ENCODE measurements around the gene LETMD1.

The LETMD1 gene

DNA sequence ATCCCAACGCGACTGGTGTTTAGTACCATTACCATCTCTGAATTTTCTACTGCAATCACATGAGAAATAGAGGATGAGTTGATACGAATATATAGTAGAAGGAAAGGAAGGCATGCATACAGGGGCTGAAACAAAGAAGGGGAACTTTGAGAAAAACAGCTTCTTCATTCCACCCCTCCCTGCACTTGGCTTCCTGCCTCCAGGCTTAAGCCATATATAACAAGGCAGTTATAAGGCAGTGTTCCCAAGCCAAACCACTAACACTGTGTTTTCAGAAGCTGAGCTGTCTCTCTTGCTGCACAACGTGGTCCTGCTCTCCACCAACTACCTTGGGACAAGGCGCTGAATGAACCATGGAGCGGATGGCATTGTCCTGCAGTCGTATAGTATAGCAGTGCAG lies 11.0 kb downstream of the LETMD1 start:
- TF ChIP-seq, protein P1, sequence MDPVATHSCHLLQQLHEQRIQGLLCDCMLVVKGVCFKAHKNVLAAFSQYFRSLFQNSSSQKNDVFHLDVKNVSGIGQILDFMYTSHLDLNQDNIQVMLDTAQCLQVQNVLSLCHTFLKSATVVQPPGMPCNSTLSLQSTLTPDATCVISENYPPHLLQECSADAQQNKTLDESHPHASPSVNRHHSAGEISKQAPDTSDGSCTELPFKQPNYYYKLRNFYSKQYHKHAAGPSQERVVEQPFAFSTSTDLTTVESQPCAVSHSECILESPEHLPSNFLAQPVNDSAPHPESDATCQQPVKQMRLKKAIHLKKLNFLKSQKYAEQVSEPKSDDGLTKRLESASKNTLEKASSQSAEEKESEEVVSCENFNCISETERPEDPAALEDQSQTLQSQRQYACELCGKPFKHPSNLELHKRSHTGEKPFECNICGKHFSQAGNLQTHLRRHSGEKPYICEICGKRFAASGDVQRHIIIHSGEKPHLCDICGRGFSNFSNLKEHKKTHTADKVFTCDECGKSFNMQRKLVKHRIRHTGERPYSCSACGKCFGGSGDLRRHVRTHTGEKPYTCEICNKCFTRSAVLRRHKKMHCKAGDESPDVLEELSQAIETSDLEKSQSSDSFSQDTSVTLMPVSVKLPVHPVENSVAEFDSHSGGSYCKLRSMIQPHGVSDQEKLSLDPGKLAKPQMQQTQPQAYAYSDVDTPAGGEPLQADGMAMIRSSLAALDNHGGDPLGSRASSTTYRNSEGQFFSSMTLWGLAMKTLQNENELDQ (tag by site-specific recombination; IDR thresholded peaks at IDR 0.05; ENCODE audit: low read depth): no peak
- TF ChIP-seq KLF7 (tag by site-specific recombination; IDR thresholded peaks at IDR 0.05; ENCODE audit: borderline replicate concordance): no peak
- no peak for TF ChIP-seq SALL2 (tag by site-specific recombination; IDR thresholded peaks at IDR 0.05; ENCODE audit: borderline replicate concordance)
- TF ChIP-seq ZNF366 (tag by site-specific recombination; conservative IDR thresholded peaks at IDR 0.05): no peak
- no peak for TF ChIP-seq REPIN1 (tag by site-specific recombination; IDR thresholded peaks at IDR 0.05; ENCODE audit: low read depth)
- TF ChIP-seq, protein P2, sequence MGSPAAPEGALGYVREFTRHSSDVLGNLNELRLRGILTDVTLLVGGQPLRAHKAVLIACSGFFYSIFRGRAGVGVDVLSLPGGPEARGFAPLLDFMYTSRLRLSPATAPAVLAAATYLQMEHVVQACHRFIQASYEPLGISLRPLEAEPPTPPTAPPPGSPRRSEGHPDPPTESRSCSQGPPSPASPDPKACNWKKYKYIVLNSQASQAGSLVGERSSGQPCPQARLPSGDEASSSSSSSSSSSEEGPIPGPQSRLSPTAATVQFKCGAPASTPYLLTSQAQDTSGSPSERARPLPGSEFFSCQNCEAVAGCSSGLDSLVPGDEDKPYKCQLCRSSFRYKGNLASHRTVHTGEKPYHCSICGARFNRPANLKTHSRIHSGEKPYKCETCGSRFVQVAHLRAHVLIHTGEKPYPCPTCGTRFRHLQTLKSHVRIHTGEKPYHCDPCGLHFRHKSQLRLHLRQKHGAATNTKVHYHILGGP (tag by site-specific recombination; IDR thresholded peaks at IDR 0.05): no peak
- no peak for TF ChIP-seq ZNF596 (tag by site-specific recombination; IDR thresholded peaks at IDR 0.05)
- no peak for TF ChIP-seq IKZF3 (tag by site-specific recombination; IDR thresholded peaks at IDR 0.05)
- TF ChIP-seq ZNF391 (tag by site-specific recombination; IDR thresholded peaks at IDR 0.05; ENCODE audit: borderline replicate concordance, low read depth): no peak
- TF ChIP-seq SCRT2 (tag by site-specific recombination; IDR thresholded peaks at IDR 0.05): no peak
- TF ChIP-seq ZNF239 (tag by site-specific recombination; IDR thresholded peaks at IDR 0.05): no peak
- no peak for TF ChIP-seq OVOL3 (tag by site-specific recombination; IDR thresholded peaks at IDR 0.05)
- no peak for TF ChIP-seq ZNF114 (tag by site-specific recombination; IDR thresholded peaks at IDR 0.05)
- no peaks in the 10 kb centered on the region for H3K4me1 ChIP-seq (ENCODE audit: control insufficient read depth, insufficient read depth, low read length)
- ChIA-PET POLR2A (no interaction called here), CTCF (no interaction called here)
- no peak overlapping the region for H3K27ac ChIP-seq (ENCODE audit: extremely low read depth, low read depth, low read length)
- peaks cover 43 to 93% of the 10 kb centered on the region in 2 experiments for H3K36me3 ChIP-seq (ENCODE audit: control insufficient read depth in 2 of 2, insufficient read depth in 1 of 2, low read length in 2 of 2)
- H3K4me3 ChIP-seq (ENCODE audit: low read depth, low read length): no peak overlapping the region
- no peaks in the 10 kb centered on the region for H3K9me3 ChIP-seq (ENCODE audit: control insufficient read depth, insufficient read depth, low read depth, low read length)

- H3K9me3 ChIP-seq (ENCODE audit: control insufficient read depth, insufficient read depth, low read depth, low read length): no peaks in the 10 kb centered on the region
- ChIA-PET CTCF (no interaction called here), POLR2A (interaction anchor here (1.4 kb wide), 1 partner anchor 11 kb away, joined by 4 read pairs; no protein-coding TSS in a partner anchor)
- H3K4me1 ChIP-seq (ENCODE audit: control insufficient read depth, insufficient read depth, low read length): no peaks in the 10 kb centered on the region
- TF ChIP-seq REPIN1 (tag by site-specific recombination; IDR thresholded peaks at IDR 0.05; ENCODE audit: low read depth) (no peak), SP2 (tag by site-specific recombination; IDR thresholded peaks at IDR 0.05) (no peak), ZNF121 (tag by site-specific recombination; IDR thresholded peaks at IDR 0.05) (no peak), ZNF704 (tag by site-specific recombination; IDR thresholded peaks at IDR 0.05) (no peak), ZNF571 (tag by site-specific recombination; IDR thresholded peaks at IDR 0.05) (no peak), ZNF140 (tag by site-specific recombination; IDR thresholded peaks at IDR 0.05) (no peak), ZNF621 (tag by site-specific recombination; IDR thresholded peaks at IDR 0.05) (no peak), ZNF16 (tag by site-specific recombination; IDR thresholded peaks at IDR 0.05; ENCODE audit: low read depth) (no peak)
- no peak overlapping the region for H3K27ac ChIP-seq (ENCODE audit: extremely low read depth, low read depth, low read length)
- H3K4me3 ChIP-seq (ENCODE audit: low read depth, low read length): no peak overlapping the region
- H3K36me3 ChIP-seq (ENCODE audit: control insufficient read depth in 2 of 2, insufficient read depth in 1 of 2, low read length in 2 of 2): peaks cover 28 to 93% of the 10 kb centered on the region in 2 experiments
Measured at GRCh38 chr12:51062631-51063397, 14.7 kb downstream of the LETMD1 start.

All from HEK293 (cell line).